Measurements from ENCODE around the gene CLDN25.

CLDN25 gene

DNA sequence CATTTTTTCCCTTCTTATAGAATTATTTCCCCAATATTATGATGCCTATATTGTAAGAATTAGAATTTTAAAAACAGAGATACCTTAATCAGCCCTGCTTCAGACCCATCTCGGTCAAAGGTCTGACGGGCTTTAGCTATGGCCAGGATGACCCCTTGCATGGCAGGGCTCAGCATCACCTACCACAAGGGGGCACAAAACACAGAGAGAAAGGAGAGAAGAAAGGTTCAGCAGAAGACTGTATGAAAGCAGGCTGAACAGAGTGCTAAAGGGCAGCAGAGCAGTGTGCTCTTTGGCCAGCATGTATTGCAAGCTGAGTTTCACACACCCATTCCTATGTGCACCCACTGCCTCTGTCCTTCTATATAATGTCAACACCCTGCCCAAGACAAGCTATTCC, 26.8 kb downstream of the CLDN25 start:
- no peaks in the 10 kb centered on the region for H3K4me1 ChIP-seq (ENCODE audit: control insufficient read depth, insufficient read depth, low read length)
- no peaks in the 10 kb centered on the region for H3K9me3 ChIP-seq (ENCODE audit: control insufficient read depth in 2 of 2, low read length in 2 of 2)
- no peaks in the 10 kb centered on the region for H3K27me3 ChIP-seq (ENCODE audit: control insufficient read depth in 1 of 2, insufficient read depth in 2 of 2, low read length in 2 of 2)
- H3K27ac ChIP-seq (ENCODE audit: low read length): no peak overlapping the region
- peaks cover 43 to 58% of the 10 kb centered on the region in 2 donors for H3K36me3 ChIP-seq (ENCODE audit: control insufficient read depth in 2 of 2, insufficient read depth in 2 of 2, low read length in 2 of 2)
- no peak overlapping the region for H3K9ac ChIP-seq (ENCODE audit: low read length in 2 of 2)
- no peak overlapping the region for H3K4me3 ChIP-seq (ENCODE audit: low read length in 2 of 2)

DNA sequence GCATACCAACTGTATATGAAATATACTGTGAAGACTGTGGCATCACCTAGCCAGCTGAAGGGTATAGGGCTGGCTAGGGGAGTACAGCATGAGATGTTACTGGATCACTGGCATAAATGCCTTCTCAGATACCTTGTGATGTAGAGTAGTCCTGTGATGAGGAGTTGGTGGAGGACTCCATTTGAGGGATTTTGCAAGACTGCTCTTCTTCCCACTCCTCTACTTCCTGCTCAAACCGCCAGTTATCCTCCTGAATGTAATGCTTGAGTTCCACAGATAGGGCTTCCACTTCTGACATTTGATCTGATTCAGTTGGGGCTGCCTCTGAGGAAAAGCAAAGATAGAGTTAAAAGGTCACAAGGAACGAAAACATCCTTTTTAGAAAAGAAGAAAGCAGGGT, 29.3 kb downstream of the CLDN25 start:
- H3K4me1 ChIP-seq (ENCODE audit: control insufficient read depth, insufficient read depth, low read length): no peaks in the 10 kb centered on the region
- H3K9me3 ChIP-seq (ENCODE audit: control insufficient read depth in 2 of 2, low read length in 2 of 2): no peaks in the 10 kb centered on the region
- no peak overlapping the region for H3K27ac ChIP-seq (ENCODE audit: low read length)
- no peaks in the 10 kb centered on the region for H3K27me3 ChIP-seq (ENCODE audit: control insufficient read depth in 1 of 2, insufficient read depth in 2 of 2, low read length in 2 of 2)
- no peak overlapping the region for H3K9ac ChIP-seq (ENCODE audit: low read length in 2 of 2)
- peaks cover 25 to 47% of the 10 kb centered on the region in 2 donors for H3K36me3 ChIP-seq (ENCODE audit: control insufficient read depth in 2 of 2, insufficient read depth in 2 of 2, low read length in 2 of 2)
- H3K4me3 ChIP-seq (ENCODE audit: low read length in 2 of 2): no peak overlapping the region

DNA sequence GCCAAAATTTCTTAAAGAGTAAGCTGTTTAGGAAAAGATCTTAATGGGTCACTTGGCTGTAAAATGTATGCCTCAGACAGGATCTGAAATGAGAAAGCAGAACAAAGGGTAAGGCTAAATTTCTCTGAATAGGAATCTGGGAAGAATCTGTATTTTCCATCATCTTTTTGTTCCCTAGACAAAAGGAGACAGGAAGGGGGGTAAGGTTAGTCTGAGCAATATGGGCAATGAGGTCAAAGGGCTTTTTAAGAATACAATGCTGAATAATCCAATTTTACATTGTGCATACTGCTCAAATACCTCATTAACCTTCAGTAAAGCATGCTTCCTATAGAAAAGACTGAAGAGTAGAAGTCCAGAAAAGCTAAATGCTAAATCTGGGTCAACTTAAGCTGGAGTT, 34.6 kb downstream of the CLDN25 start:
- Histone ChIP-seq H3K27me3 (ENCODE audit: control insufficient read depth in 1 of 2, insufficient read depth in 2 of 2, low read length in 2 of 2) (no peaks in the 10 kb centered on the region), H3K4me3 (ENCODE audit: low read length in 2 of 2) (no peak overlapping the region), H3K27ac (ENCODE audit: low read length) (no peak overlapping the region), H3K9me3 (ENCODE audit: control insufficient read depth in 2 of 2, low read length in 2 of 2) (no peaks in the 10 kb centered on the region), H3K4me1 (ENCODE audit: control insufficient read depth, insufficient read depth, low read length) (no peaks in the 10 kb centered on the region), H3K36me3 (ENCODE audit: control insufficient read depth in 2 of 2, insufficient read depth in 2 of 2, low read length in 2 of 2) (peaks cover 19 to 33% of the 10 kb centered on the region in 2 donors), H3K9ac (ENCODE audit: low read length in 2 of 2) (no peak overlapping the region)

DNA sequence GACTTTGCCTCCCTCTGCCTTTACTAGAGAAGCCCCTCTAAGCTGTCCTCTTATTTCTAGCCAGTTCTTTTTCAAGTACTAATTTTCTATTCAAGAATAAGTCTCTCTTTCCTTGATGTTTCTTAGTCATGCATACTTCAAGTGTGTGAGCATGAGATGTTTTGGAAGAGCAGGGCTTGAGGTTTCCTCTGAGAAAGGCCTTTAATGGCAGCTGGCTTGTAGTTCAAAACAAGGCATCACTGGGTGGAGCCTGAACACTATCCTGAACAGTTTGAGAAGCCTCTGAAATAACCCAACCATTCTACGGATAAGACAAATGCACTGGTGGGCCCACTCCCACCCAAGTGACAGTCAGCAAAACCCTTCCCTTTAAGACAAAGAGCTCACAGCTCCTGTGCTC, 37.6 kb downstream of the CLDN25 start:
- Histone ChIP-seq H3K9me3 (ENCODE audit: control insufficient read depth in 2 of 2, low read length in 2 of 2) (no peaks in the 10 kb centered on the region), H3K27me3 (ENCODE audit: control insufficient read depth in 1 of 2, insufficient read depth in 2 of 2, low read length in 2 of 2) (no peaks in the 10 kb centered on the region), H3K36me3 (ENCODE audit: control insufficient read depth in 2 of 2, insufficient read depth in 2 of 2, low read length in 2 of 2) (peaks cover 31 to 44% of the 10 kb centered on the region in 2 donors), H3K4me3 (ENCODE audit: low read length in 2 of 2) (no peak overlapping the region), H3K27ac (ENCODE audit: low read length) (no peak overlapping the region), H3K4me1 (ENCODE audit: control insufficient read depth, insufficient read depth, low read length) (no peaks in the 10 kb centered on the region), H3K9ac (ENCODE audit: low read length in 2 of 2) (no peak overlapping the region)

DNA sequence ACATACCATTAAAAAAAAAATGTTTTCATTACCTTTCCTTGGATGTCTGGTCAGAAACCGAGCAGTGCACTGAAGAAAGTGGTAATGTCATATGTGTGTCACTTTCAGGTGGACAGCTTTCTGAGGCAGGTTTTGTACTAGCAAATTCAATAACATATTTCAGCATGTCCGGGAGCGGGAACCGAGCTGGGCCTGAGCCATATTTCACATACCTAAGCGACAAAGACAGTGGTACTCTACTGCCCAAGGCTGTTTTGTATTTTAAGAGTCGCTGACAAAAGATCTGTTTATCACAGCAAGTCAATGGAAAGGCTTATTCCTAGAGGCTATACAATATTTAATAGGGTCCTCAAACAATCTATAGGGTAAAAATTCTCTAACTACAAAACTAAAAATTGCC, 38.0 kb downstream of the CLDN25 start:
- Histone ChIP-seq H3K9ac (ENCODE audit: low read length in 2 of 2) (no peak overlapping the region), H3K9me3 (ENCODE audit: control insufficient read depth in 2 of 2, low read length in 2 of 2) (no peaks in the 10 kb centered on the region), H3K27ac (ENCODE audit: low read length) (no peak overlapping the region), H3K27me3 (ENCODE audit: control insufficient read depth in 1 of 2, insufficient read depth in 2 of 2, low read length in 2 of 2) (no peaks in the 10 kb centered on the region), H3K4me3 (ENCODE audit: low read length in 2 of 2) (no peak overlapping the region), H3K4me1 (ENCODE audit: control insufficient read depth, insufficient read depth, low read length) (no peaks in the 10 kb centered on the region), H3K36me3 (ENCODE audit: control insufficient read depth in 2 of 2, insufficient read depth in 2 of 2, low read length in 2 of 2) (peaks cover 34 to 44% of the 10 kb centered on the region in 2 donors)

DNA sequence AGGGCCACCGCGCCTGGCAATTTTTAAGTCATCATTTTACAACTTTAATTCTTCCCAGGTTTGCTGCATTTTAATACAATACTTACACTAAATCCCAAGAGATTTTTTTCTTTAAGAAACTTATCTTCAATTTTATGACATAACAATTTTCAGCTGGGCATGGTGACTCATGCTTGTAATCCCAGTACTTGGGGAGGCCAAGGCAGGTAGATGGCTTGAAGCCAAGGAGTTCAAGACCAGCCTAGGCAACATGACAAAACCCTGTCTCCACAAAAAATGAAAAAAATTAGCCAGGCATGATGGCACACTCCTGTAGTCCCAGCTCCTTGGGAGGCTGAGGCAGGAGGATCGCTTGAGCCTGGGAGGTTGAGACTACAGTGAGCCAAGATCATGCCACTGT, 38.8 kb downstream of the CLDN25 start:
- no peaks in the 10 kb centered on the region for H3K4me1 ChIP-seq (ENCODE audit: control insufficient read depth, insufficient read depth, low read length)
- H3K36me3 ChIP-seq (ENCODE audit: control insufficient read depth in 2 of 2, insufficient read depth in 2 of 2, low read length in 2 of 2): peaks cover 36 to 48% of the 10 kb centered on the region in 2 donors
- no peaks in the 10 kb centered on the region for H3K9me3 ChIP-seq (ENCODE audit: control insufficient read depth in 2 of 2, low read length in 2 of 2)
- H3K27ac ChIP-seq (ENCODE audit: low read length): no peak overlapping the region
- H3K4me3 ChIP-seq (ENCODE audit: low read length in 2 of 2): no peak overlapping the region
- no peak overlapping the region for H3K9ac ChIP-seq (ENCODE audit: low read length in 2 of 2)
- no peaks in the 10 kb centered on the region for H3K27me3 ChIP-seq (ENCODE audit: control insufficient read depth in 1 of 2, insufficient read depth in 2 of 2, low read length in 2 of 2)

DNA sequence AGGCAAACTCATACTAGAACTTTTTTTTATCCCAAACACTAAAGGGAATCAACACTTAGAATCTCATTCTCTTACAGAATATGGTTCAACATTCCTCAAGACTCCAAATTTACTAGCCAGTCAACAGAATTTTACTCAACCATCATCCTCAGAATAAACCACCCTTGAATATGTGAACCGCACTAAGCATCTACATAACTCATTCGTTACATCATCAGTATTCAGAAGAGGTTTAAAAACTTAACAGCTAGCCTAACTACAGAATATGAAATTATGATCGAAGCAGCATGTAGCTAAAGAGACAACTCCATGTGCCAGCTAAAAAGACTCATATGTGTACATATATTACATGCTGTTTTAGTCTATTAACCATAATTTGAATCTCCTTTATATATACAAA, 47.9 kb downstream of the CLDN25 start:
- H3K36me3 ChIP-seq (ENCODE audit: control insufficient read depth in 2 of 2, insufficient read depth in 2 of 2, low read length in 2 of 2): peaks cover 15 to 30% of the 10 kb centered on the region in 2 donors
- no peaks in the 10 kb centered on the region for H3K4me1 ChIP-seq (ENCODE audit: control insufficient read depth, insufficient read depth, low read length)
- no peak overlapping the region for H3K27ac ChIP-seq (ENCODE audit: low read length)
- H3K9ac ChIP-seq (ENCODE audit: low read length in 2 of 2): no peak overlapping the region
- no peaks in the 10 kb centered on the region for H3K27me3 ChIP-seq (ENCODE audit: control insufficient read depth in 1 of 2, insufficient read depth in 2 of 2, low read length in 2 of 2)
- no peak overlapping the region for H3K4me3 ChIP-seq (ENCODE audit: low read length in 2 of 2)
- H3K9me3 ChIP-seq (ENCODE audit: control insufficient read depth in 2 of 2, low read length in 2 of 2): no peaks in the 10 kb centered on the region

DNA sequence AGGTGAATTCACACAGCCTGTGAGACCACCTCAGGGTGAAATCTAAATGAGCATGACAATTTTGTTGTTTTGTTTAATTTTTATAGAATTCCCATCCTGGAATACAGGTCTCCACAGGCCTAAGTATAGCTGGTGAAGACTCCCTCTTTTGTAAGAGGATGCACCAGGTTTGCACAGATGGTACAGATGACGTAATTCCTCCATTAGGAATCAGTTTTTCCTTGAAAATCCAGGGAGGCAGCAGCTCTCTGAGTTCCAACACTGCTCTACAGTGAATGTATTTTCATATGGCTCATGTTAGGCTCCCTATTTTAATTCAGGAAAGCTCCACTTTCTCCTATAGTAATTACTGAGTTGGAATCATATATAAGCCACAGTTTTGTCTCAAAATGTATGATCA, 48.6 kb downstream of the CLDN25 start:
- Histone ChIP-seq H3K27me3 (ENCODE audit: control insufficient read depth in 1 of 2, insufficient read depth in 2 of 2, low read length in 2 of 2) (no peaks in the 10 kb centered on the region), H3K36me3 (ENCODE audit: control insufficient read depth in 2 of 2, insufficient read depth in 2 of 2, low read length in 2 of 2) (peaks cover 13 to 28% of the 10 kb centered on the region in 2 donors), H3K4me1 (ENCODE audit: control insufficient read depth, insufficient read depth, low read length) (no peaks in the 10 kb centered on the region), H3K9me3 (ENCODE audit: control insufficient read depth in 2 of 2, low read length in 2 of 2) (no peaks in the 10 kb centered on the region), H3K27ac (ENCODE audit: low read length) (no peak overlapping the region), H3K9ac (ENCODE audit: low read length in 2 of 2) (no peak overlapping the region), H3K4me3 (ENCODE audit: low read length in 2 of 2) (no peak overlapping the region)

DNA sequence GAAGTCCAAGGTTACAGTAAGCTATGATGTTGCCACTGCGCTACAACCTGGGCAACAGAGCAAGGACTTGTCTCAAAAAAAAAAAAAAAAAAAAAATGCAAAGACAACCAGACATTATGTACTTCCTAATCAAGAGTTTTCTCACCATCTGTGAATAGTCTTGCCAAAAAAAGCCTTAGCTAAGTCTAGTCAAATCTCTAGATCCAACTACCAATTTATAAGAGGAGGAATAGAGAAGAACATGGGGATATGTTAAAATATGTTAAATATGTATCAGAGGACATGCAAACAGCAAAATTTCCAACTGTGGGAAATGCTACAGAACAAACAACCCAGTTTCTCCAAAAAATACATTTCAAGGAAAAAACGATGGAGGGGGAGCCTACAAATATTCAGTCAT, 50.2 kb downstream of the CLDN25 start:
- Histone ChIP-seq H3K27ac (ENCODE audit: low read length) (no peak overlapping the region), H3K4me1 (ENCODE audit: control insufficient read depth, insufficient read depth, low read length) (no peaks in the 10 kb centered on the region)

More for the DNA sequence above, 50.2 kb downstream of the CLDN25 start:
- H3K9ac ChIP-seq (ENCODE audit: low read length in 2 of 2): no peak overlapping the region
- H3K9me3 ChIP-seq (ENCODE audit: control insufficient read depth in 2 of 2, low read length in 2 of 2): no peaks in the 10 kb centered on the region
- peaks cover 19 to 31% of the 10 kb centered on the region in 2 donors for H3K36me3 ChIP-seq (ENCODE audit: control insufficient read depth in 2 of 2, insufficient read depth in 2 of 2, low read length in 2 of 2)
- H3K27me3 ChIP-seq (ENCODE audit: control insufficient read depth in 1 of 2, insufficient read depth in 2 of 2, low read length in 2 of 2): no peaks in the 10 kb centered on the region
- no peak overlapping the region for H3K4me3 ChIP-seq (ENCODE audit: low read length in 2 of 2)

All from stomach smooth muscle (tissue), 2 donors.